DMS53 (cell line): ENCODE results near the gene TAF3.
A peak's percentile ranks its signal among the peaks of the same experiment; 100 is the strongest.
"Not testable (repeated sequence)": the region's sequence is repeated elsewhere in the genome, so short reads cannot be mapped to it uniquely, and the experiment has no call there.

Experiments used
- DNase-seq: peaks from one replicate; lab custom pipeline; 2025; lab: John Stamatoyannopoulos, UW

Gene TAF3, protein sequence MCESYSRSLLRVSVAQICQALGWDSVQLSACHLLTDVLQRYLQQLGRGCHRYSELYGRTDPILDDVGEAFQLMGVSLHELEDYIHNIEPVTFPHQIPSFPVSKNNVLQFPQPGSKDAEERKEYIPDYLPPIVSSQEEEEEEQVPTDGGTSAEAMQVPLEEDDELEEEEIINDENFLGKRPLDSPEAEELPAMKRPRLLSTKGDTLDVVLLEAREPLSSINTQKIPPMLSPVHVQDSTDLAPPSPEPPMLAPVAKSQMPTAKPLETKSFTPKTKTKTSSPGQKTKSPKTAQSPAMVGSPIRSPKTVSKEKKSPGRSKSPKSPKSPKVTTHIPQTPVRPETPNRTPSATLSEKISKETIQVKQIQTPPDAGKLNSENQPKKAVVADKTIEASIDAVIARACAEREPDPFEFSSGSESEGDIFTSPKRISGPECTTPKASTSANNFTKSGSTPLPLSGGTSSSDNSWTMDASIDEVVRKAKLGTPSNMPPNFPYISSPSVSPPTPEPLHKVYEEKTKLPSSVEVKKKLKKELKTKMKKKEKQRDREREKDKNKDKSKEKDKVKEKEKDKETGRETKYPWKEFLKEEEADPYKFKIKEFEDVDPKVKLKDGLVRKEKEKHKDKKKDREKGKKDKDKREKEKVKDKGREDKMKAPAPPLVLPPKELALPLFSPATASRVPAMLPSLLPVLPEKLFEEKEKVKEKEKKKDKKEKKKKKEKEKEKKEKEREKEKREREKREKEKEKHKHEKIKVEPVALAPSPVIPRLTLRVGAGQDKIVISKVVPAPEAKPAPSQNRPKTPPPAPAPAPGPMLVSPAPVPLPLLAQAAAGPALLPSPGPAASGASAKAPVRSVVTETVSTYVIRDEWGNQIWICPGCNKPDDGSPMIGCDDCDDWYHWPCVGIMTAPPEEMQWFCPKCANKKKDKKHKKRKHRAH

DNA sequence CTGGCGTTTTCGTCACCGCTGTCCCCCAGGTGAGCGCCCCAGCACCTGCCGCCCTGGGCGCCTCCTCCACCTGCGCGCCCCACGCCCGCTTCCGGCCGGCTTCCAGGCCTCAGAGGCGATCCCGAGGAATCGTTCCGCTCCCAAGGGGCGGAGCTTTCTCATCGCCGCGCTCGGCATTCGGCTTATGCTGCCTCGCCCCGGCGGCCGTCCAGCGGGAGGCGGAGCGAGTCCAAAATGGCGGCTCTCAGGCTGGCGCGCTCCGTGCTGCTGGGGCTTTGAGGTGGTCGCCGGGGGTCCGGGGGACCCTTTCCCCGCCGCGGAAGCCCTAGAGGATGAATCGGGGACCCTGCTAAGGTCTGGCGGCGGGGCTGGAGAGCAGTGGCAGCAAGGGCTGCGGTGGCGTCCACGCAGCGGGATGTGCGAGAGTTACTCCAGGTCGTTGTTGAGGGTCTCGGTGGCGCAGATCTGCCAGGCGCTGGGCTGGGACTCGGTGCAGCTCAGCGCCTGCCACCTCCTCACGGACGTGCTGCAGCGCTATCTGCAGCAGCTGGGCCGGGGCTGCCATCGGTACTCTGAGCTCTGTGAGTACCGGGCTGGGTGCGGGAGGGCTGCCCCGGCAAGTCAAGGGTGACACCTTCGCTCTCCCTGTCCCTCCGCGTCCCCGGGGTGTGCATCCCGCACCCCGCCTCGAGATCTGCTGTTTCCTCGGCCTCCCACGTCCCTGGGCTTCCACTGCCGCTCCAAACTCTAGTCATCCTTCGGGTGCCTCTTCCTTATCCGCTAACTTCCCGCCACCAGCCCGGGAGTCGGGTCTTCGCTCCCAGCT is at the start of gene TAF3:
TAF3 (plus strand) TSS at position 211 of the 826 bp plus-strand sequence; CDS start at position 416, 205 bp downstream.
- DNase-seq, result peak; percentile 99

DNA sequence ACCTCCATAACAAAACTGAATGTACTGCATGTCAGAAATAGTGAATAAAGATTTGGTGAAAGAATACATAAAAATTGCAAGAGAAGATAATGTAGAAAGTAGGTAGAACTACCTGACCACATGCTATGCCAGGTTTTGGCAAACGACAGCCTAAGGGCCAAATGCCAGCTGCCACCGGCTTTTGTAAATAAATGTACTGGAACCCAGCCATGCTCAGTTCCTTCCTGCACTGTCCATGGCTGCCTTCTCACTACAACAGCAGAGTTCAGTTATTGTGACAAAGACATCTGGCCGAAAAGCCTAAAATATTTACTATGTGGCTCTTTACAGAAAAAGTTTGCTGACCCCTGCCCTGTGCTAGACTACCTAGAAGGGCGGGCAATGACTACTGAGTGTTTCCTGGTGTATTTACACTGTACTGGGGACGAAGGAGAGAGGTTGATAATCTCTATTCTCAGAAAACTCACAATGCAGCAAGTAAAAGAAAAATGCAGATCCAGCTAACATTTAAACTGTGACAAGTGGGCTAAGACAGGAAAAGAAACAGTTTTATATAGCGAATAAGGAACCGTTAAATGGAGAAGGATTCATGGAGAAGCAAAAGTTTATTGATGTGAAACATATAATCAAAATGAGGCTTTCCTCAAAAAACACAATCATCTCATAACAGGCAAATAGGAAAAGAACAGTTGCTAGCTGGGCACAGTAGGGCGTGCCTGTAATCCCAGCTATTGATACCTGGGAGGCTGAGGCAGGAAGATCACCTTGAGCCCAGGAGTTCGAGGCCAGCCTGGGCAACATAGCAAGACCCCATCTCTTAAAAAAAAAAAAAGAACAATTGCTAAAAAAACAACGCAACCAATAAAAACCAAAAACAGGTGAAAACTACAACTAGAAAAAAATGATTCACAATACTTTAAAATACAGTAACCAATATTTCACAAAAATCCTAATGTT is 44.2 kb upstream of the TAF3 start:
- DNase-seq, result peak; percentile 73

DNA sequence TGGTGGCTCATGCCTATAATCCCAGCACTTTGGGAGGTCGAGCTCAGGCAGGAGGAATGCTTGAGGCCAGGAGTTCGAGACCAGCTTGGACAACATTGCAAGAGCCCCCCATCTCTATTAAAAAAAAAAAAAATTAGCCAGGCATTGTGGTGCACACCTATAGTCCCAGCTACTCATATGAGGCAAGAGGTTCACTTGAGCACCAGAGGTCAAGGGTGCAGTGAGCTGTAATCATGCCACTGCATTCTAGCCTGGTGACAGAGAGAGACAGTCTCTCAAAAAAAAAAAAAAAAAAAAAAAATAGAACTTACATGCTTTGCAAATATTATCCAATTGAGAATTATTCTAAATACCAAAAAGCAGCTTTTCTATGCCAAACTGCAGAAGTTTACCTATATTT is 41.5 kb upstream of the TAF3 start:
- DNase-seq, result no peak

DNA sequence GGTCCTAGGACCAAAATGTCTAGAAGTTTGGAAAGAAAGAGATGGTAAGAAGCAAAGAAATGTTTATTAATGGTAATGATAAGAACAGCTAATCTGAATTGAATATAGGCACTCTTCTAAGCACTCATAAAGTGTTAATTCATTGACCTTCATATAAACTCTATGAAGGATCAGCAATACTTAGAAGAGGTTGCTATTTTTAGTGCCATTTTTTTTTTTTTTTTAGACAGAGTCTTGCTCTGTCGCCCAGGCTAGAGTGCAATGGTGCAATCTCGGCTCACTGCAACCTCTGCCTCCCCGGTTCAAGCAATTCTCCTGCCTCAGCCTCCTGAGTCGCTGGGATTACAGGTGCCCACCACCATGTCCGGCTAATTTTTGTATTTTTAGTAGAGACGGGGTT is 36.1 kb upstream of the TAF3 start:
- DNase-seq, result not testable (repeated sequence)

DNA sequence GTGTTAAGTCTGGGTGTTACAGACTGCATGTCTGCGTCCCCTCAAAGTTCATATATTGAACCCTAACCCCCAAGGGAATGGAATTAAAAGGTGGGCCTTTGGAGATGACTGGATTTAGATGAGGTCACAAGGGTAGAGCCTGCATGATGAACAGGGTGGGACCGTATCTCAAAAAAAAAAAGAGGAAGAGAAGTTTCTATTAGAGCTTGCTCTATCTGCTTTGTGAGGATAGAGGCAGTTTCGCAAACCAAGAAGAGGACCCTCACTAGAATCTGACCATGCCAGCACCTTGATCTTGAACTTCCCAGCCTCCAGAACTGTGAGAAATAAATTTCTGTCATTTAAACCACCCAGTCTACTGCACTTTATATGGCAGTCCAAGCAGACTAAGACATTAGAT is 31.9 kb upstream of the TAF3 start:
- no peak for DNase-seq

DNA sequence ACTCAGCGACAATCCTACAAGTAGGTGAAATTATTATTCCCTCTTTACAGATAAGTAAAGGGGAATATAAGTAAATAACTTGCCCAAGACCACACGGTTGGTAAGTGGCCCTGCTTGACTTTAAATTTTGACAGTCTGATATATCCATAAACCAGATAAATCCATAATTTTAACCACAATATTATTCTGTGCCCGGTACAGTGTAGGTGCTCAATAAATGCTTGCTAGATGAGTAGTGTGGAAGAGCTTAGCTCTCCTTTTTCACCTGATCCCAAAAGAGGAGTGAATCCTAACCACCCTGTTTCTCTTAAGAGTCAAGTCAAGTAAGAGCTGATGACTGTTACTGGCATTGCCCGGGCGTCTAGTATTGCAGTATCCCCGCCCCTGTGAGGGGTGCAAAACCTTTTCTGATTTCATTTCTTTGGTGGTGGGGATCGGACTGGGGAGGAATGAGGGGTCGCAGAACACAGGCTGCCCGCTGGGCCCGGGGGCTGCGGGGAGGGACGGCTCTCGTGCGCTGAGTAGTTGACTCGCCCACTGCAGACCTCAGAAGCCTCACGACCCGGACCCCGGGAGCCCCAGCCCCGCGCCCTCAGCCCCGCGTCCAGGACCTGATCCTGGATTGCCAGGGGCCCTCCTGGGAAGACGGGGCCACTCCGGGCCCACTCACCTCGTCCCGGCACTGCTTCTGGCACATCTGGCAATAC is 31.0 kb upstream of the TAF3 start:
- peak; percentile 42 for DNase-seq

DNA sequence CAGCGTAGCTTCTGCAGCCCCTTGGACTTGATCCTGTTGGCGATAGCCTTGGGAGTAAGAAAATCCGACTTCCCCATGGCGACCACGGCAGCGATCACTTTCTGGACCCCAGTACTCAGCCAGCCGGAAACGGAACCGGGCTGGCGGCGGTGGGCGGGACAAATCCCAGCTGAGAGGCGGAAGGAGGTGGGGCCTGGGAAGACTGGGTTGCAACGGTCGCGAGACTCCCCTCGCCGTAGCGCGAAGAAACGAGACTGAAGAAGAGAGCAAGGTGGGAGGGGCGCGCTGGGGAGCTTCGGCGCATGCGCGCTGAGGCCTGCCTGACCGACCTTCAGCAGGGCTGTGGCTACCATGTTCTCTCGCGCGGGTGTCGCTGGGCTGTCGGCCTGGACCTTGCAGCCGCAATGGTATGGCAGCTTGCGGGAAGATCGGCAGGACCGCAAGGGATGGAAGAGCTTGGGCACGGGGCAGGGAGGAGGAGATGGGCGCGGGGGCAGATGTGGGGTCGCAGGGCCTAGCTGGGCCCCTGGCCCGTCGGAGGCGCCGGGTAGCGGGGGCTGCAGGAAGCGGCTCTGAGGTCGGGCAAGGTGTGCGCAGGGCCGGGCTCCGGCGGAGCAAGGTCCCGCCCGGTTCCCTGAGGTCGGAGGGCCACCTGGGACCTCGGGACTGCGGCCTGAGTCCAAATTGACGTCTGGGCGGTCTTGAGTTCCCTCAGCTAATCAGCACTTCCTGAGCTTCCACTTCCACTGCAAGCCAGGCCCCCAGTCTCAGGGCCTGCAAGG is 30.3 kb upstream of the TAF3 start, which contains the start of the genes ATP5F1C and KIN:
ATP5F1C (plus strand) TSS at position 321 of the 782 bp plus-strand sequence; CDS start at position 352, 31 bp downstream.
KIN (minus strand) TSS at position 137 of the 782 bp plus-strand sequence; CDS start at position 77, 60 bp downstream.
- DNase-seq, result peak; percentile 98

DNA sequence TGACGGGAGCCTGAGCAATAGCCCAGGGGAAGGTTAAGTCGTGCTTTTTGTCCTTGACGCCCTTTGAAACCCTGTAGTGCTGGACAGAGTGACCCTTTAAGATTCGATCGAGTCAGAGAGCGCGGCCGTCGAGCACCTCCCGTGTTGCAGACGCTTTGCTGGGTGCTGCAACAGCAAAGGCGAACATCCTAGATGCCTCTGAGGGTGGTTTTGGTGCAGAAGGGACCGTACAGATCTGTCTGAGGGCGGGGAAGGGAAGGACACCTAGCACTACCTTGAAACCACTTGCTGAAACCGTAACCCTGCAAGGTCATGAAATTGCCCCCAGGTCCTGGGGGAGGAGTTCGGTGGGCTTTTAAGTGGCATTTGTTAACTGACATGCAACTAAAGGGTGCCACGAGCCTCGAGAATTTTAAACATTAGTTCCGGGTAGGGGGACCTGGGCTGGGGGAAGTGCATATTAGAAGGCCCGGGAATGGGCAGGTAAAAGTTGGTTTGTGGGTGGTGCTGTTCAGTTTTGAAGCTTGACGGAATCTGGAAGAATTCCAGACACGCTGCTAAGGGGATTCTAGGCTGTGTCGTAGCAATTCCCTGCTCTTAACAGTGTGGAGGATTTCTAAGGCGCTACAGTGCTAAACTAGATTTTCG is 29.5 kb upstream of the TAF3 start:
- peak; percentile 70 for DNase-seq

DNA sequence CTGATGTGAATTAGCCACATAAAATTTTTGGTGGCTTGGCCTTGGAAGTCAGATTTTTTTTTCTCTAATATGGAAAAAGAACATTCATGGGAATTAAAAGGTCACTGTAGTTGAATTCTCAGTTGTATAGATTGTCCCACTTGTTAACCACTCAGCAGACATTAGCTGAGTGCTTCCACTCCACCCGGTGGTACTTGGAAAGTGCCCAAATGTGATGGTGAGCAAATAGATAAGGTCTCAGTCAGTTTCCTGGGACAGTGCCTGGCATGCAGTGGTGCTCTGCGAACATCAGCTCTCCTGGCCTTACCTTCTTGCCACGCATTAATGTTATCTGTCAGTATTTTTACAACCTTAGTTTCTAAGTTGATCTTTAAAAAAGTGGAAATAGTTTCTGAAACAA is 28.9 kb upstream of the TAF3 start:
- DNase-seq, result peak; percentile 30

DNA sequence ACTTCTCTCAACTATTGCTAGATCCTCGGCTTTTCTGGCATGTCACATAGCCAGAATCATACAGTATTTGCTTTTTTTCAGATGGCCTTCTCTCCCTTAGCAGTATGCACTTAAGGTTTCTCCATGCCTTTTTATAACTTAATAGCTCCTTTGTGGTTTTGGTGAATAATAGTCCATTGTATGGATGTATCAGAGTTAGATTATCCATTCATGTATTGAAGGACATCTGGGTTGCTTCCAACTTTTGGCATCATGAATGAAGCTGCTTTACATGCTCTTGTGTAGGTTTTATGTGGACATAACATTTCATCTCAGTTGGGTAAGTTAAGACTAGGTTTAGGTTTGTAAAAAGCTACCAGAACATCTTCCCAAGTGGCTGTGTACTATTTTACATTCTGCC is 25.8 kb upstream of the TAF3 start:
- no peak for DNase-seq

DNA sequence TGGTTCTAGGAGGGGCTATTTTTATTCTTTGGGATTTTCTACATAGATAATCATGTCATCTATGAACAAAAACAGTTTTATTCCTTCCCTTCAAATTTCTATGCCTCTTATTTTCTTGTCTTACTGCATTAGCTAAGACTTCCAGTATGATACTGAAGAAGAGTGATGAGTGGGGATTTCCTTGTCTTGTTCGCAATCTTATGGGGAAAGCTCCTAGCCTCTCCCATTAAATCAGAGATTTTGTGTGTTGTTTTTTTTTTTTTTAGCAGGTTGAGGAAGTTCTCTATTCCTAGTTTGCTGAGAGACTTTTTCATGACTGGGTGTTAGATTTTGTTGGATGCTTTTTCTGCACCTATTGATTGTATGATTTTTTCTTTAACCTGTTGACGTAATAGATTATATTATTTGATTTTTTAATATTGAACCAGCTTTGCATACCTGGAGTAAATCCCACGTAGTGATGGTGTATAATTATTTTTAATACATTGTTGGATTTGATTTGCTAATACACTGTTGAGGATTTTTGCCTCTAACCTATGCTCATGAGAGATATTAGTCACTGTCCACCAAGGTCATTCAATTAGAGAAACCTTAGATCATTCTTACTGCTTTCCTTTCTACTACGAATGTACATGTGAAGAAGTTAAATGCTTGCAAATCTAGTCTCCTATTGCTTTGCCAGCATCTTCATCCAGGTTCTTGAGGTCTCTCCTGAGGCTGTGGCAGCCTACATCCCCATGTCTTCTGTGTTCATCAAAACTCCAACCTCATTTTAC is 23.9 kb upstream of the TAF3 start:
- DNase-seq, result no peak

DNA sequence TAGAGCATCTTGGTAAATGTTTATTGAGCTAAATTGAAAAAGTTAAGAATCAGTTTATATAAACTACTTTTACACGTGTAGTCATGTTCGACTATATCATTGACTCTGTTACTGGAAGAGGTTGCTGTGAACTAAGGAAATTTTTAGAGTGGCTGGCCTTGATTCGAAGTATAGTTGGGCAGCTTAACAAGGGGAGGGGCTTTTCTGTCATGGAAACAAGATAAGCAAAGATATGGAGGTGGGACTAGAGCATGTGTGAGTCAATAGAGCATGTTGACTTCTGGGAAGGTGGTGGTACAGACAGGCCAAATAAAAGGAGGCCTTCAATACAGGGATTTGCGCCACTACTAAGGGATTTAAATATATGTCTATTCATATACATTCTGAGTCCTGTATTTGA is 22.7 kb upstream of the TAF3 start:
- no peak for DNase-seq

DNA sequence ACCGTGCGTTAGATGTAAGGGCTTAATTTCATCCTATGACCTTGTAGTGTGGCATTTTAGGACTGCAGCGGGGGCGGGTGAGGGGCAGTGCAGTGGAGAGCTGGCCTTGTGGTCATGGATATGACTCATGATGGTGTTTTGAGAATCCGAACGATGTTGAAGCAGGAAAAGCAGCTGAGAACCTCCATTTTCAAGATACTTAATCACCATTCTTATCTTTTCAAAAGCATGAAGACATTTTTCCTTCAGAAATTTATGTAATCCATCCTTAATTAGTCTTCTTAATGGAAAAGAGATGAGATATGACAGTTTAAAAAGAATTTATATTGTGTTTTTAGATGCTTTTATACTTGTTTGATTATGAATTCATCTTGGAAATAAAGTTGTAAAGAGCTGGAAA is 20.7 kb upstream of the TAF3 start:
- no peak for DNase-seq

DNA sequence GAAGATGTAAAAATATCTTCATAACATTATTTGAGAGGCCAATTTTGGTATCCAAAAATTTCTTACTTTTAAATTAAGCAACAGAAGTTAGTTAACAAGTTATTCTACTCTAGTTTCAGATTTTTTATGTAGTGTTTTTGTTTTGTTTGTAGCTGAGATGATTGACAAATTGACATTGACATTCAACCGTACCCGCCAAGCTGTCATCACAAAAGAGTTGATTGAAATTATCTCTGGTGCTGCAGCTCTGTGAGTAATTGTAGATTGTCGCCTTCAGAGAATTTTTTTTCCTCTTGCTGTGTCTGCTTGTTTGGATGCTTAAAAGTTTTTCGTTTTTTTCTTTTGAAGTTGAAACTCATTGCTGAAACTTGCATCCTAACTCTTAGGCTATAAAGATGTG is 15.7 kb upstream of the TAF3 start:
- no peak for DNase-seq

DNA sequence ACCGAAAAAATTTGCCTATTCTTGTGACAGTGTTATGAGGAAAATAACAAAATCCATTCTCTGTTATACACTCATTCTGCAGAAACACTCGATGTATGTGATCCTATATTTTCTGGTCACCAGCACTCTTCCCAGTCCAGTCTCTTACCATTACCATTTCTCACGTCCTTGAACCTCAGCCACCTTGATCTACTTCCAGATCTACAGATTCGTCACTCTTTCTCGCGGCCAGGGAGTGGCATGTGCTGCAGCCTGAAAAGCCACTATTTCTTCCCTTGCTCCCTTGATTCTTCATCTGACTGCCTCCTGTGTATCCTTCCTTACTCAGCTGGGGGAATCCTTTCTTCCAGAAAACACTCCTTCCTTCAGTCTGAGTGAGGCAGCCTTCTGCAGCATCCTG is 14.1 kb upstream of the TAF3 start:
- DNase-seq, result no peak

DNA sequence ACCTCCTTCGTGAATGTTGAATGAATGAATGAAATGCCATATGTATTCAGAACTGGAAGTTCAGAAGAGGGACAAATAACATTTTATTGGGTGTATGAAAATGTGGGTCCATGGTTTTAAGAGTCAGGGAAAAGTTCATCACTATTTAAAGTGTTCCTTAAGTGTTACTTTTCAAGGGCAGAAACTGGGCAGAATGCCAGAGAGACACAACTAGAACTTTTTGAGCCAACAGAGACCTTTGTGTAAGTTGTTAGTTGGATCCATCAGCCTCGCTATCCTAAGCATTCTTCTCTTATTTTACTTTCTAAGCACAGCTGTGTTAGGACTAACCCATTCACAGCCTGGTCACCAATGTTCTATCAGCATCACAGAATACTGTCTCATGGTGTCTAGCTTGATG is 13.6 kb upstream of the TAF3 start:
- DNase-seq, result no peak

DNA sequence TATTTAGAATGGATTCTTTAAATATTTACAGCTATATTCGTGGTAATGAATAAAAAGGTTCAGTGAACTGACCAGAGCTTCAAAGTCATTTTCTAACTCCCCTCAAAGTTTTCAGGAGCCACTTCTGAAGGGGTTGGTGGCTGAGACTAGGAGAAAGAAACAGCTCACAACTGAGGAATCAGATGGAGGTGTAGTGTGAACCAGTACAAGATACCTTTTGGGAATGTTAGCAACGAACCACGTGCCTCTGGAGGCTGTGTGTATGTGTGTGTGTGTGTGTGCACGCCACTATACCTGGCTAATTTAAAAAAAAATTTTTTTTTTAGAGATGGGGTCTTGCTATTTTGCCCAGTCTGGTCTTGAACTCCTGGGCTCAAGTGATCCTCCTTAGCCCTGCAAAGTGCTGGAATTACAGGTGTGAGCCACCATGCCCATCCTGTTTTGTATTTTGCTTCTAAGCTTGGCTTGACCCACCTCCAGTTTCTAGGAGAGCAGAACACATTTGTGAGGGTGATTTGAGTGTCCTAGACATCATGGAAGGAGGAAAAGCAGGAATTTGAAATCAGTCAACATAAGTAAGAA is 9.5 kb upstream of the TAF3 start:
- no peak for DNase-seq

DNA sequence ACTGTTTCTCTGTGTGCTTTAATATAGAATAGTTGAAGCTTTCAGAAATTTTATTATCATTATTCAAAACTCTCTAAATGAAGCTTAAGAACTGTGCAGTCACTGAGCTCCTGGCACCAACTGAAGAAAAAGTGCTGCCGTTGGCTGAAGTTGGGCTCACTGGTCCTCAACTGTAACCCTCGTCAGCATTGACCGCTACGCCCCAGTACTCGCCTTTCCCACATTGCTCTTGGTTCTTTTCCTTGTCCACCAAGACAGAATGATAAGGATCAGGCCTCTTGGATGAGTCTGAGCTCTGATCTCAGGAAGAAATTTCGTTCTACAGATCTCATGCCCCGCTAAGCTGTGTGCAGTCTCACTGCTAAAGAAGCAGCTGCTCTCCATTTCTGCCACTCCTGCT is 7.9 kb upstream of the TAF3 start:
- no peak for DNase-seq
